PC-9 (cell line): ENCODE results near the gene DISP3. TPM values are rescaled to one million over a fixed set of nuclear protein-coding genes. Genes with fewer than 3 reads are reported as not detected.

Experiments
- BruUV-seq: library from RNA; stranded (reverse); fragments of 400-500 nt; replicated peaks from 2 replicates; lab custom pipeline; 2021; lab: Mats Ljungman, UMichigan
- CTCF ChIA-PET: fragments of 300-600 bp; sonication (Branson Sonifier 250); formaldehyde crosslinking; loops from one replicate; lab custom pipeline; 2022; ENCODE audit warnings: antibody characterized with exemption; lab: Charles Lee
- POLR2A ChIA-PET: fragments of 300-600 bp; sonication (Branson Sonifier 250); formaldehyde crosslinking; loops from one replicate; lab custom pipeline; 2022; ENCODE audit warnings: antibody characterized with exemption; ENCODE audit not compliant: unreplicated experiment; lab: Charles Lee
- DNase-seq, 2 experiments: peaks; one replicate each; pipeline versions ENCODE4 v3.0.0 to v3.0.0-alpha.2; 2015 to 2022; ENCODE audit warnings: mixed read lengths in 1 of 2
- H2AFZ ChIP-seq: fragments of 200-600 bp; sonication (generic); 2 replicates; pipeline ENCODE4 v1.8.1; 2017; ENCODE audit warnings: antibody characterized with exemption
- H3F3A ChIP-seq: fragments of 200-600 bp; sonication (generic); 2 replicates; pipeline ENCODE4 v1.8.1; 2017; ENCODE audit warnings: antibody characterized with exemption, mild to moderate bottlenecking, low read depth; ENCODE audit not compliant: insufficient read depth
- H3K27ac ChIP-seq: fragments of 200-600 bp; sonication (generic); 2 replicates; pipeline ENCODE4 v1.6.1; 2016; ENCODE audit warnings: mixed run types
- H3K27me3 ChIP-seq: fragments of 200-600 bp; sonication (generic); 2 replicates; pipeline ENCODE4 v1.6.1; 2016; ENCODE audit warnings: low read depth, mixed run types; ENCODE audit not compliant: insufficient read depth
- H3K36me3 ChIP-seq: fragments of 200-600 bp; sonication (generic); 2 replicates; pipeline ENCODE4 v1.6.1; 2016; ENCODE audit warnings: low read depth, mixed run types
- H3K4me1 ChIP-seq: fragments of 200-600 bp; sonication (generic); replicated peaks from 2 replicates; pipeline ENCODE4 v1.6.1; 2016; ENCODE audit warnings: mixed run types; ENCODE audit not compliant: insufficient read depth
- H3K4me2 ChIP-seq: fragments of 200-600 bp; sonication (generic); 2 replicates; pipeline ENCODE4 v1.6.1; 2017; ENCODE audit warnings: mixed run types
- H3K4me3 ChIP-seq: fragments of 200-600 bp; sonication (generic); 2 replicates; pipeline ENCODE4 v1.6.1; 2016; ENCODE audit warnings: mixed run types
- H3K79me2 ChIP-seq: fragments of 200-600 bp; sonication (generic); 2 replicates; pipeline ENCODE4 v1.6.1; 2017; ENCODE audit warnings: low read depth, mixed run types
- H3K9me2 ChIP-seq: fragments of 200-600 bp; sonication (generic); 2 replicates; pipeline ENCODE4 v1.8.1; 2017; ENCODE audit warnings: mild to moderate bottlenecking; ENCODE audit not compliant: insufficient read depth
- H3K9me3 ChIP-seq: fragments of 200-600 bp; sonication (generic); 2 replicates; pipeline ENCODE4 v1.8.1; 2016; ENCODE audit warnings: low read depth; ENCODE audit not compliant: insufficient read depth
- H4K20me1 ChIP-seq: fragments of 200-600 bp; sonication (generic); 2 replicates; pipeline ENCODE4 v1.8.1; 2017; ENCODE audit not compliant: insufficient read depth
- CTCF ChIP-seq: fragments of 200-600 bp; sonication (generic); conservative IDR thresholded peaks from 2 replicates; pipeline ENCODE4 v1.6.1; 2017; ENCODE audit warnings: mixed run types, antibody characterized with exemption, mild to moderate bottlenecking, moderate library complexity
- EZH2 ChIP-seq: fragments of 200-600 bp; sonication (generic); IDR thresholded peaks from 2 replicates; pipeline ENCODE4 v1.8.0; 2017; ENCODE audit warnings: antibody characterized with exemption, low read depth
- intact Hi-C: fragments of 100-400 bp; cut with micrococcal nuclease; formaldehyde crosslinking; loops from one replicate; pipeline ENCODE4 v1.10.0; 2022; ENCODE audit not compliant: unreplicated experiment
- total RNA-seq: library from RNA; stranded (reverse); gene quantifications from 2 replicates; pipeline ENCODE4 v1.2.3, GENCODE V29; 2021

Gene DISP3
- total RNA-seq, 1 experiment from 2014 or later: not detected

GRCh38 chr1:11501491-11501897 lies 22.5 kb downstream of the DISP3 start:
- H3K79me2 ChIP-seq: no peaks in the 10 kb centered on the region
- POLR2A ChIA-PET: no interaction called here
- no peaks in the 10 kb centered on the region for H4K20me1 ChIP-seq
- no peaks in the 10 kb centered on the region for H3F3A ChIP-seq
- H3K27ac ChIP-seq: no peak overlapping the region
- no TSS peak for BruUV-seq
- peaks cover 37% of the 10 kb centered on the region for H3K27me3 ChIP-seq
- H3K9me2 ChIP-seq: no peaks in the 10 kb centered on the region
- H3K4me2 ChIP-seq: no peak overlapping the region
- intact Hi-C loops: no loop called here
- no peak overlapping the region for H2AFZ ChIP-seq
- CTCF ChIA-PET: no interaction called here
- no peak for DNase-seq
- H3K4me1 ChIP-seq: no peaks in the 10 kb centered on the region
- no peak overlapping the region for H3K4me3 ChIP-seq
- peaks cover 10% of the 10 kb centered on the region; the same call in 1 of the 2 replicates for H3K9me3 ChIP-seq
- TF ChIP-seq EZH2 (no peak), CTCF (no peak)
- no peaks in the 10 kb centered on the region for H3K36me3 ChIP-seq

GRCh38 chr1:11501906-11502485 lies 23.0 kb downstream of the DISP3 start:
- Histone ChIP-seq H3K9me2 (no peaks in the 10 kb centered on the region), H3K4me3 (no peak overlapping the region), H3F3A (no peaks in the 10 kb centered on the region), H3K36me3 (no peaks in the 10 kb centered on the region), H3K79me2 (no peaks in the 10 kb centered on the region), H3K27ac (no peak overlapping the region), H4K20me1 (no peaks in the 10 kb centered on the region), H3K9me3 (peaks cover 10% of the 10 kb centered on the region; the same call in 1 of the 2 replicates), H3K27me3 (peaks cover 37% of the 10 kb centered on the region), H3K4me2 (no peak overlapping the region), H3K4me1 (no peaks in the 10 kb centered on the region), H2AFZ (no peak overlapping the region)
- POLR2A ChIA-PET: no interaction called here
- CTCF ChIA-PET: no interaction called here
- intact Hi-C loops: no loop called here
- no peak for TF ChIP-seq CTCF
- no peak for TF ChIP-seq EZH2
- DNase-seq: no peak
- no TSS peak for BruUV-seq

GRCh38 chr1:11502516-11502915 lies 23.6 kb downstream of the DISP3 start:
- no peaks in the 10 kb centered on the region for H3K9me2 ChIP-seq
- POLR2A ChIA-PET: no interaction called here
- H3K4me1 ChIP-seq: no peaks in the 10 kb centered on the region
- peaks cover 34% of the 10 kb centered on the region for H3K27me3 ChIP-seq
- no TSS peak for BruUV-seq
- H4K20me1 ChIP-seq: no peaks in the 10 kb centered on the region
- CTCF ChIA-PET: no interaction called here
- H3K4me3 ChIP-seq: no peak overlapping the region
- DNase-seq: no peak
- H3F3A ChIP-seq: no peaks in the 10 kb centered on the region
- H3K36me3 ChIP-seq: no peaks in the 10 kb centered on the region
- H3K4me2 ChIP-seq: no peak overlapping the region
- no peak overlapping the region for H2AFZ ChIP-seq
- TF ChIP-seq CTCF (no peak), EZH2 (no peak)
- H3K9me3 ChIP-seq: peaks cover 10% of the 10 kb centered on the region; the same call in 1 of the 2 replicates
- no peaks in the 10 kb centered on the region for H3K79me2 ChIP-seq
- H3K27ac ChIP-seq: no peak overlapping the region
- intact Hi-C loops: no loop called here
